Sigmoid colon (tissue), 4 donors: Measurements from ENCODE around the gene LHX1.

Source experiments
- CTCF ChIP-seq, 4 experiments: fragments of 450-650 bp in 3 of 4; fragments of 200-600 bp in 1 of 4; IDR thresholded peaks; one replicate each; pipeline ENCODE4 v1.5.1; 2016 to 2019; ENCODE audit warnings: antibody characterized with exemption in 4 of 4, mild to moderate bottlenecking in 3 of 4, moderate library complexity in 2 of 4
- EP300 ChIP-seq, 4 donors: sonication (generic); formaldehyde crosslinking; IDR thresholded peaks; one replicate each; pipeline ENCODE4 v1.6.1; 2017; ENCODE audit warnings: antibody characterized with exemption in 4 of 4
- POLR2A ChIP-seq, 2 donors: fragments of 450-650 bp; IDR thresholded peaks; one replicate each; pipeline ENCODE4 v1.6.1; 2016; ENCODE audit warnings: antibody characterized with exemption in 2 of 2, mild to moderate bottlenecking in 2 of 2, moderate library complexity in 2 of 2

- TF ChIP-seq CTCF (IDR thresholded peaks at IDR 0.05) (no peak), EP300 (IDR thresholded peaks at IDR 0.05) (no peak), POLR2A (IDR thresholded peaks at IDR 0.05) (no peak)
Observed at GRCh38 chr17:36939802-36940312, 2.6 kb downstream of the LHX1 start.
